Endothelial cell (in vitro differentiated cells): ENCODE measurements around the gene PTPN14. TPM values are rescaled to one million over a fixed set of nuclear protein-coding genes. Genes with fewer than 3 reads are reported as not detected.

Experiments used
- DNase-seq: peaks from one replicate; pipeline ENCODE4 v3.0.0; 2021; ENCODE audit warnings: low spot score
- H3K27ac Mint-ChIP-seq: one replicate; pipeline ENCODE4 v1.8.0; 2021; ENCODE audit warnings: mixed read lengths, inconsistent platforms; ENCODE audit not compliant: unreplicated experiment
- H3K27me3 Mint-ChIP-seq: one replicate; pipeline ENCODE4 v1.8.0; 2021; ENCODE audit warnings: mild to moderate bottlenecking, moderate library complexity, mixed read lengths, inconsistent platforms; ENCODE audit not compliant: unreplicated experiment
- H3K36me3 Mint-ChIP-seq: one replicate; pipeline ENCODE4 v1.8.0; 2021; ENCODE audit warnings: mild to moderate bottlenecking, low read depth, mixed read lengths, inconsistent platforms; ENCODE audit not compliant: unreplicated experiment
- H3K4me1 Mint-ChIP-seq: one replicate; pipeline ENCODE4 v1.8.0; 2021; ENCODE audit warnings: mild to moderate bottlenecking, mixed read lengths, inconsistent platforms; ENCODE audit not compliant: unreplicated experiment
- H3K4me3 Mint-ChIP-seq: one replicate; pipeline ENCODE4 v1.8.0; 2021; ENCODE audit warnings: mild to moderate bottlenecking, mixed read lengths, inconsistent platforms; ENCODE audit not compliant: unreplicated experiment
- H3K9me3 Mint-ChIP-seq: one replicate; pipeline ENCODE4 v1.8.0; 2021; ENCODE audit warnings: mixed read lengths, inconsistent platforms; ENCODE audit not compliant: unreplicated experiment
- total RNA-seq: library from RNA; stranded (reverse); fragmentation: NEBNext Ultra II Directional; extraction: Animal tissue kit (Norgen Biotek cat#: 25700); gene quantifications from one replicate; pipeline ENCODE4 v1.2.1, GENCODE V29; 2021; ENCODE audit not compliant: unreplicated experiment
- TF ChIP-seq, protein P1 (sequence below): fragments of 200-600 bp; sonication (generic); IDR thresholded peaks from one replicate; pipeline ENCODE4 v1.5.0; 2021; ENCODE audit warnings: antibody characterized with exemption; ENCODE audit not compliant: unreplicated experiment

The PTPN14 gene
- total RNA-seq, 1 donor from 2014 or later: 46.3 TPM

DNA sequence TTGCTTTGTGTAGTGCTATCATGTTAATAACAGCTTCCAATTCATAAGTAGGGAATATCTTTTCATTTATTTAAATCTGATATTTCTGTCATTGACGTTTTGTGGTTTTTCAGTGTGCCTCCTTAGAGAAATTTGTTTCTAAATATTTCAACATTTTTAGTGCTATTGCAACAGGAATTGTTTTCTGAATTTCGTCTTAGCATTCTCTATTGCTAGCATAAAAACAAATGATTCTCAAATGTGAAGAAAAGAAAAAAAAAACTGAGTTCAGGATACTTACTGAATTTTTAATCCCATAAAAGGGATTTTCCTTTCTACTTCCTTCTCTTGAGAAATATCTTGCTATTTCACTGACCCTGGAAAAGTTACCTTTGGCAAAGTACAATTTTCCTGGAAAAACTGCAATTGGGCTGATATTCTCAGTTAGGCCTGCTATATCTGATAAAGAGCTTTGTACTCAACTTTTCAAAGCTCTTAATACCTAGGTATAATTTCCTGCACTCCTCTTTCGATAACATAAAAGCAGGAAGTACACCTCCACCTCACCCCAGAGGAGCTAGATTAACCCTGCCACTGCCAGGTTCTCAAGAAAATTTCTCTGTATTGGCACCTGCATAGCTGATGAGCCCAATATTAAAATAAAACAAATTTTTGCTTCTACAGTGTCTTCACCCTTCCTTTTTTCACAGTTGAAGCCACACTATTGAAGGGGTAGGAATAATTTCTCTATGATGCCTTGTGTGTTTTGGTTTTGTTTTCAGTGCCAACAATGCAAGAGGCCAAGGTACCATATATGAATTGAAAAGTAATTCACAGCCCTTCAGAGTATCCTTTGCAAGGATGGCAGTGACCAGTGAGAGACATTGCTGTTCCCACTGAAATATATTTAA lies 35.6 kb downstream of the PTPN14 start:
- Mint-ChIP-seq H3K27ac (no peak overlapping the region), H3K4me3 (no peak overlapping the region), H3K36me3 (peaks cover 6% of the 10 kb centered on the region), H3K27me3 (peaks cover 6% of the 10 kb centered on the region), H3K4me1 (peaks cover 33% of the 10 kb centered on the region), H3K9me3 (no peaks in the 10 kb centered on the region)
- no peak for DNase-seq
- TF ChIP-seq, protein P1, sequence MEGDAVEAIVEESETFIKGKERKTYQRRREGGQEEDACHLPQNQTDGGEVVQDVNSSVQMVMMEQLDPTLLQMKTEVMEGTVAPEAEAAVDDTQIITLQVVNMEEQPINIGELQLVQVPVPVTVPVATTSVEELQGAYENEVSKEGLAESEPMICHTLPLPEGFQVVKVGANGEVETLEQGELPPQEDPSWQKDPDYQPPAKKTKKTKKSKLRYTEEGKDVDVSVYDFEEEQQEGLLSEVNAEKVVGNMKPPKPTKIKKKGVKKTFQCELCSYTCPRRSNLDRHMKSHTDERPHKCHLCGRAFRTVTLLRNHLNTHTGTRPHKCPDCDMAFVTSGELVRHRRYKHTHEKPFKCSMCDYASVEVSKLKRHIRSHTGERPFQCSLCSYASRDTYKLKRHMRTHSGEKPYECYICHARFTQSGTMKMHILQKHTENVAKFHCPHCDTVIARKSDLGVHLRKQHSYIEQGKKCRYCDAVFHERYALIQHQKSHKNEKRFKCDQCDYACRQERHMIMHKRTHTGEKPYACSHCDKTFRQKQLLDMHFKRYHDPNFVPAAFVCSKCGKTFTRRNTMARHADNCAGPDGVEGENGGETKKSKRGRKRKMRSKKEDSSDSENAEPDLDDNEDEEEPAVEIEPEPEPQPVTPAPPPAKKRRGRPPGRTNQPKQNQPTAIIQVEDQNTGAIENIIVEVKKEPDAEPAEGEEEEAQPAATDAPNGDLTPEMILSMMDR: no peak

DNA sequence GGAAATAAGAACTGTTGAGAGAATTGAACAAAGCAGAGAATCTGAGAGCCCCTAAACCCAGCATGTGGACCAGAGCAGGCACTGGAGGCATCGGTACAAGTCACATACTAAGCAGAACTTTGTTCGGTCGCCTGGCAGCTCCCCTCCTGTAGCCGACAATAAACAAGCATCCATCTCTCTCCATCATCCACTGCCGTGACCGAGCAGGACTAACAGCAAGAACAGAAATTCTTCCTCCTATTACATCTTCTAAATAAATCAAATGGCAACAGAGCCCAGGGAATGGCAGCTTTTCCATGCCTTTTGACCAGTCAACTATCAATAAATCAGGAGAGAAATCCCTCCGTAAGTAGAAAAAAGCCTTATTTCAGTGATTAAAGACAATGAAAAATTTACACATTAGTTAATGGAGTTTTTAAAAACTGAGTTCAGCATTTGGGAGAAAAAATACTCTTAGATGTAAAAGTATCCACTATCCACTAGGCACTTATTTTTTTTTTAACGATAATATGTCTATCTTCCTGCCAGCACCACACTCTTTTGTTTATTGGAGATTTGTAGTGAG lies 36.5 kb downstream of the PTPN14 start:
- Mint-ChIP-seq H3K36me3 (peaks cover 13% of the 10 kb centered on the region), H3K4me1 (peaks cover 33% of the 10 kb centered on the region), H3K9me3 (peaks cover 6% of the 10 kb centered on the region), H3K27me3 (peaks cover 6% of the 10 kb centered on the region), H3K27ac (no peak overlapping the region), H3K4me3 (no peak overlapping the region)
- DNase-seq: no peak
- TF ChIP-seq, protein P1: no peak

DNA sequence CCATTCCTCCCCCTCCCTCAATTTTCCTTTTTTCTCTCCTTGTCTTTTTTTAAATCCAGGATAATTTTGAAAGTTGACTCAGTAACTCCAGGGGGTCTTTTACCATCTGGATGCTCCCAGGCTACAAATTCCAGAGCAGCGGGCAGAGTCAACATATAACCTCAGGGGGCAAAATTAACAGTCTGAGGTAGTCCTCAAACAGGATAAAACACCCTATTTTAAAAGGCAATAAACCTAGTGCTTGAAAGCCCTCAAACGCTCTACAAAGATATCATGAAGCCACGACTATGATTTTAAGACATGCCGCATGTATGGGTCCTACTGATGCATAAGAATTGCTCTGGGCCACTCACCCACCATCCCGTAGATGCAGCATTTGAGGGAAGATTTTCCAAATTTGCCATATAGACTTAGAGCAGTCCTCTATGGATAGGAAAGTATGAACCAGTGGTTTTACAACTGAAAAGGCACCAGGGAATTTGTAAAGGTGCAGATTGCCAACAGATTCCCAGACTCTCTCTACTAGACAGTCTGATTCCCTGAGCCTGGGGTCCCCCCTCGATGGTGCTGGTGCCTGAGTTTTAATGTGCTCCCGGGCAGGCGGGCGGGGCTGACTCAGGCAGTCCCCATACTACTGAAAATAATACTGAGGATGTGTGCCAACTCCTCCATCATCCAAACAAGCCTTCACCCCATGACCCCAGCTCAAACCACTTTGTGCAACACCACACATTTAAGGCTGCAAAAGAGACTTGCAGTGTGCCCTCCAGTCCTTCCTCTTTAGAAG lies 37.2 kb downstream of the PTPN14 start:
- peaks cover 6% of the 10 kb centered on the region for H3K27me3 Mint-ChIP-seq
- no peak for DNase-seq
- peaks cover 7% of the 10 kb centered on the region for H3K9me3 Mint-ChIP-seq
- H3K4me3 Mint-ChIP-seq: no peak overlapping the region
- H3K4me1 Mint-ChIP-seq: peaks cover 33% of the 10 kb centered on the region
- TF ChIP-seq, protein P1: no peak
- peaks cover 15% of the 10 kb centered on the region for H3K36me3 Mint-ChIP-seq
- H3K27ac Mint-ChIP-seq: no peak overlapping the region

DNA sequence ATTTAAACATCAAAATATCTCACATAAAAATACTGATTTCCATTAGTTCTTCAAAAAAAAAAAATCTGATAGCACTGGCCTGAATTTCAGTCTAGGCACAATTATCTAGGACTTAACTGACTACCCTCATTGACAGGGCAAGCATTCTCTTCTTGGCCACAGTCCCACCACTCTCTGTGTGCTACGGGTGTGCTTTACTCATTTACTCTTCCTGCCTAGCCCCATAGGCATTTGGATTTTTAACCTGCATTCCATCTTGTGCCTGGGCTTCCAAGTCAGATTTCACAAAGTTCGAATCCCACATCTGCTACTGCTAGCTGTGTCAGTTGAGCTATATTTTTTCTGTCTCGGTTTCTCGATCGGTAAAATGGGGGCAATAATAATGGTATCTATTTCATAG lies 38.0 kb downstream of the PTPN14 start:
- Mint-ChIP-seq H3K27ac (no peak overlapping the region), H3K9me3 (peaks cover 7% of the 10 kb centered on the region), H3K27me3 (peaks cover 6% of the 10 kb centered on the region), H3K36me3 (peaks cover 21% of the 10 kb centered on the region), H3K4me1 (peaks cover 33% of the 10 kb centered on the region), H3K4me3 (no peak overlapping the region)
- TF ChIP-seq, protein P1: no peak
- DNase-seq: no peak
